Iris pigment epithelial cell (primary cell): ENCODE results near the gene GUSB.
"Not testable (repeated sequence)": the region's sequence is repeated elsewhere in the genome, so short reads cannot be mapped to it uniquely, and the experiment has no call there.

Experiments used
- DNase-seq: peaks from one replicate; pipeline ENCODE4 v3.0.0-alpha.2; 2011; ENCODE audit warnings: low read depth

Gene GUSB

GRCh38 chr7:65975814-65976445 is 6.1 kb downstream of the GUSB start:
- DNase-seq, result no peak

DNA sequence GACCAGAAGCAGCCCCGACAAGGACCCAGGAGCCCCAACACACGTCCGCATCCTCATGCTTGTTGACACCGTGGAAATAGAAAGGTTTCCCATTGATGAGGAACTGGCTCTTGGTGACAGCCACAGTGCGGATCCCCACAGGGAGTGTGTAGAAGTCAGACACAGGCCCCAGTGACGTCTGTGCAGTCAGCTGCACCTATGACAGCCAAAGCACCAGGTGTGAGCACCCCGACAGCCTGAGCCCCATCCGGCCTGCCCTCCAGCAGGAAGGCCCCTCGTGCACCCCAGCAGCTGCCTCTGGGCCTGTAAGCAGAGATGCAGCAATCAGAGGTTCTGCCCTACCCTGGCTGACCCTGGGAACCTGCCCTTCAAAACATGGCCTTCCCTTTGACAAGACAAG is 7.1 kb downstream of the GUSB start:
- no peak for DNase-seq

GRCh38 chr7:65974191-65974801 is 7.7 kb downstream of the GUSB start:
- DNase-seq, result no peak

GRCh38 chr7:65972976-65973375 is 9.0 kb downstream of the GUSB start:
- DNase-seq, result no peak

DNA sequence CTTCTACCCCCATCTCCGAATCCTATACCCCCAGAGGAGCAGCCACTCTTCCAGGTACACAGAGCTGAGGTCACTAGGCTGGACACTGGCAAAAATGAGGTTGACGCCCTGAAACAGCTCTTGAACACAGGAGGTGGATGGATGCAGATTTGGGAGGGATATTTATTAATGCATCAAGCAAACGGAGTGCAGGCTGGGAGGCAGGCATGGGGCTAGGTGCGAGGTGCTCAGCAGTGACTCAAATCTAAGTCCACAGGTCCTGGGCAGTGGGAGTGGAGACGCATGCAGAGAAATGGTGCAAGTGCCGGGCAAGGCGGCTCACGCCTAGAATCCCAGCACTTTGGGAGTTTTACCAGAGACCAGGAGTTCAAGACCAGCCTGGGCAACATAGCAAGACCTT is 11.0 kb downstream of the GUSB start:
- DNase-seq, result no peak

GRCh38 chr7:65968256-65969185 is 13.5 kb downstream of the GUSB start:
- no peak for DNase-seq

GRCh38 chr7:65967361-65968155 is 14.5 kb downstream of the GUSB start:
- DNase-seq, result no peak

DNA sequence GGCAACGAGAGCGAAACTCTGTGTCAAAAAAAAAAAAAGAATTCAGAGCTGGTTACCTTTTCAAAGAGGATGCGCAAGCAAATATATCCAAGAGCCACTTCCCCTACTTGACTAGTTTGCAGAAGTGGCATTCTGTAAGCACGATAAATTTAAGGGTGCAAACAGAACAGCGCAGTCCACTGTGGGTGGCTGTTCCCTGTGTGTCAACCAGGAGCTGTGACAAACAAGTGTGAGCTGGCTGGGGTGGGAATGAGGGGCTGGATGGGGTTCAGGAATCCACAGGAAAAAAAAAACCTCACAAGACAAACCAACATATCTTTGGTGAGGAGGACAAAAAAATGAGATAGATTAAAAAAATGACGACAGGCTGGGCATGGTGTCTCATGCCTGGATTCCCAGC is 15.9 kb downstream of the GUSB start:
- DNase-seq, result no peak

- not testable (repeated sequence) for DNase-seq
Observed at GRCh38 chr7:65964671-65965070, 17.3 kb downstream of the GUSB start.

GRCh38 chr7:65962033-65962432 is 20.0 kb downstream of the GUSB start:
- DNase-seq, result no peak

DNA sequence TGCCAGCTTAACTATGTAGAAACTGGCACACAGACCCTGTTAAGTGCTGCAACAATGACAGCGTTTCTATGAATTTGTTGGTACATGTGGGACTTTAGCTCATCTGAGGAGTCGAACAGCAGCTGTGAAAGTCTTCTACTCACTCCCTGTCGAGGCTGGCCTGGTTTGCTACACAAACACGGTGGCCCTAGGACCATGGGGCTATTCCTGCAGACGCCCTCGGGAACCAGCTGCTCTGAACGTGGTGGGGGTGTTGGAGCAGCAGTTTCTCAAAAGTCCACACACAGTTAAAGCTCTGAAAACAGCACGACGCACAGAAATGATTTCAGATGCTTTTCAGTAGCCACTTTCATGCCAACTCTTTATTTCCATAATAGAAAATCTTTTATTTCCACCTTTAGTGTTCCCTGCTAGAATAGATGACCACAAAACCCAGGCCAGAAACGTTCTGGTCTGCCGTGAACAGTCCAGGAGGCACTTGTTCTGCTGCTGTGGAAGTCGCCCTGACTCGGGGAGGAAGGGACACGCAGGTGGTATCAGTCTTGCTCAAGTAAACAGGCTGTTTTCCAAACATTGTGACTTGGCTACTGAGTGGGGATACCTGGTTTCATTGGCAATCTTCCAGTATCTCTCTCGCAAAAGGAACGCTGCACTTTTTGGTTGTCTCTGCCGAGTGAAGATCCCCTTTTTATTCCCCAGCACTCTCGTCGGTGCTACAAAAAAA is 21.5 kb downstream of the GUSB start:
- no peak for DNase-seq

- DNase-seq, result no peak
Observed at GRCh38 chr7:65955718-65956117, 26.3 kb downstream of the GUSB start.

DNA sequence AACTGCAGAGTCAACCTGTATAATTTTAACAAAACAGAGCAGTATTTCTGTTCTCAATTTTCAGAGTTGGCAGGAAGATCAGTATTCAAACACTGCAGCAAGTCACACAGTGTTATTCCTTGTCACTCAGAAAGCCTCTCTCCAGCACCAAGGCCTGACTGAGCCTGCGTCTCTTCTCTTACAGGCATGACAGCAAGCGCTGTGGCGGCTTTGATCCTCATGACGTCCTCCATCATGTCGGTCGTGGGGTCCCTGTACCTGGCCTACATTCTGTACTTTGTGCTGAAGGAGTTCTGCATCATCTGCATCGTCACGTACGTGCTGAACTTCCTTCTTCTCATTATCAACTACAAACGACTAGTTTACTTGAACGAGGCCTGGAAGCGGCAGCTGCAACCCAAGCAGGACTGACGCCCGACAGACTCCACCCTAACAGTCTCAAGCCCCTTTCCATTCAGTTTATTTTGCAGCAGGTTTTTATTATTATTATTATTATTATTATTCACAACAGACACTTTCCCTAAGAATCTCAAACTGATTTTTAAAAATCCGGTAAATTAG is 28.0 kb downstream of the GUSB start:
- no peak for DNase-seq

GRCh38 chr7:65953001-65953720 is 28.9 kb downstream of the GUSB start:
- no peak for DNase-seq

- peak; percentile 30 for DNase-seq
Observed at GRCh38 chr7:65951837-65952578, 30.0 kb downstream of the GUSB start.

DNA sequence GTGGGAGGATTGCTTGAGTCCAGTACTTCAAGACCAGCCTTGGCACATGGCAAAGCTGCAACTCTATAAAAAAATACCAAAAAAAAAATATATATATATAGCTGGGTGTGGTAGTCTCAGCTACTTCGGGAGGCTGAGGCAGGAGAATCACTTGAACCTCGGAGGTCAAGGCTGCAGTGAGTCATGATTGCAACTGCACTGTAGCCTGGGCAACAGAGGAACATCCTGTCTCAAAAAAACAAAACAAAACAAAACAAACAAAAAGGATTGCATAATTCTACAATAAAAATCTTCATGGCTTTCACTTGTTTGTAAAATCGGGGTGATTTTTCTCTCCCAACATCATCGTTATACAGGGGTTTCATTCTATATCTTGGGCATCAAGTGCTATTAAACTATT is 35.1 kb downstream of the GUSB start:
- peak; percentile 72 for DNase-seq

DNA sequence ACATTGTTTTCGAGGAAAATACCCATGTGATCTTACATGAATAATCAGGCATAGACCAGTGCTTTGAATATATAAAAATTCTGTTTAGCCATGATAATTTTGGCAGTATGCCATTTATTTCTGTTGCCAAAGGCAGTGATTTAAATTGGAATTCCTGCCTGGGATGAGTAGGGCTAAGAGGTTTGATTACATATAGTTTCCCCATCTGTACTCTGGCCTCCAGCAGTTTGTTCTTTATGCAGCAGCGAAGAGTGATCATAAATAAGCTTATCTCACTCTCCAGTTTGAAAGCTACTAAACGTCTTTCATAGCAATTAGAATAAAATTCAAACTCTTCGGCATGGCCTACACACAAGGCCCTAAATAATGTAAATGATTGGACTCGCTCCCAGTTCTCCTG is 36.2 kb downstream of the GUSB start:
- not testable (repeated sequence) for DNase-seq

- peak; percentile 65 for DNase-seq
Observed at GRCh38 chr7:65938336-65938895, 43.6 kb downstream of the GUSB start.

DNA sequence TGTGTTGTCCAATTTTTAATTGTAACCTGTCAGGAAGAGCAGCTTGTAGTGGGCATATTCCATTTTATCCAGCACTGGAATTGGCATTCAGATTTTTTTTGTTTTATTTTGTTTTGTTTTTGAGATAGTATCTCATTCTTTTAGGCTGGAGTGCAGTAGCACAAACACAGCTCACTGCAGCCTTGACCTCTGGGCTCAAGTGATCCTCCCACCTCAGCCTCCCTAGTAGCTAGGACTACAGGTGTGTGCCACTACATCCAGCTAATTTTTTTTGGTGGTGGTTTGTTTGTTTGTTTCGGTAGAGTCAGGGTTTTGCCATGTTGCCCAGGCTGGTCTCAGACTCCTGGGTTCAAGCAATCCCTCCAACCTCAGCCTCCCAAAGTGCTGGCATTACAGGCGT is 44.7 kb downstream of the GUSB start:
- no peak for DNase-seq
